Measurements from ENCODE around the gene ANO5. TPM values are rescaled to one million over a fixed set of nuclear protein-coding genes. Genes with fewer than 3 reads are reported as not detected.
A peak's percentile ranks its signal among the peaks of the same experiment; 100 is the strongest.
"Not testable (repeated sequence)": the region's sequence is repeated elsewhere in the genome, so short reads cannot be mapped to it uniquely, and the experiment has no call there.

Gene ANO5
- total and polyA plus RNA-seq, 9 donors = 6.5 to 19.6 (median 9.9) TPM

DNA sequence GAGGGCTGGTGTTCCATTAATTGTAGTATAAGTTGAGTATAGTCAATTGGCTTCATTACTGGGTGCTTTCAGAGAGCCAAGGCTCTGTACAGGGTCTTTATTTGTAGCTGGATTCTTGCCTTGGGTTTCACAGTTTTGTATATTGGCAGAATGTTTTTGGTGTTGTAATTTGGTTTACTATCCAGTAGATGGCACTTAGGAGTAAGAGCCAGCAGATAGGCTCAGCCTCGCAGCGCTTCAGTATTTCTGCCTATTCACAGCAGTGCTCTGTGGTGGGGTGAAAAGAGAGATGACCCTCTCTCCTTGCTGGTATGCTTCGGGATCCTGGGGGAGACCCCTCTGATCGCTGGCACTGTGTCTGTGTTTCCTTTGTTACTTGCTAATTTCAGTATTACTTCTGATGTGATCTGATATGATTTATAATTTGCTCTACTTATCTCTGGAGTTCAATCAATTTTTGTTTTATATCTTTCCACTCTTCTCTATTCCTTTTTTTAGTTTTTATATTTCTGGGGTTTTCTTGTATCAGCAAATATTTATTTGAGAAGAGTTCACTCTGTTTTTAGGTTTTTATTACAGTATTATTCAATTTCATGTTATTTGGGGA, 52.2 kb downstream of the ANO5 start:
- no CpG with 5 or more reads among the region's 4 CpGs for WGBS (ENCODE audit: insufficient coverage)
- Histone ChIP-seq H3K27me3 (ENCODE audit: control insufficient read depth, insufficient read depth, low read length) (no peaks in the 10 kb centered on the region), H3K27ac (ENCODE audit: low read length) (no peak overlapping the region), H3K36me3 (ENCODE audit: control insufficient read depth, insufficient read depth, low read length) (no peaks in the 10 kb centered on the region), H3K4me1 (ENCODE audit: control insufficient read depth, insufficient read depth, low read length) (no peaks in the 10 kb centered on the region), H3K9me3 (replicated peaks; ENCODE audit: control insufficient read depth, low read depth, low read length) (no peaks in the 10 kb centered on the region), H3K4me3 (ENCODE audit: low read length) (no peak overlapping the region)
- peak; percentile 44 for DNase-seq

GRCh38 chr11:22246992-22247391, 54.1 kb downstream of the ANO5 start:
- no peaks in the 10 kb centered on the region for H3K4me1 ChIP-seq (ENCODE audit: control insufficient read depth, insufficient read depth, low read length)
- no peak for DNase-seq
- no CpG with 5 or more reads among the region's 1 CpG for WGBS (ENCODE audit: insufficient coverage)
- H3K27me3 ChIP-seq (ENCODE audit: control insufficient read depth, insufficient read depth, low read length) = no peaks in the 10 kb centered on the region
- H3K9me3 ChIP-seq (replicated peaks; ENCODE audit: control insufficient read depth, low read depth, low read length) = no peaks in the 10 kb centered on the region
- H3K36me3 ChIP-seq (ENCODE audit: control insufficient read depth, insufficient read depth, low read length) = no peaks in the 10 kb centered on the region
- no peak overlapping the region for H3K4me3 ChIP-seq (ENCODE audit: low read length)
- no peak overlapping the region for H3K27ac ChIP-seq (ENCODE audit: low read length)

- H3K36me3 ChIP-seq (ENCODE audit: control insufficient read depth, insufficient read depth, low read length) = no peaks in the 10 kb centered on the region
- H3K27me3 ChIP-seq (ENCODE audit: control insufficient read depth, insufficient read depth, low read length) = no peaks in the 10 kb centered on the region
- H3K27ac ChIP-seq (ENCODE audit: low read length) = no peak overlapping the region
- no peak for DNase-seq
- H3K4me1 ChIP-seq (ENCODE audit: control insufficient read depth, insufficient read depth, low read length) = no peaks in the 10 kb centered on the region
- no peak overlapping the region for H3K4me3 ChIP-seq (ENCODE audit: low read length)
- H3K9me3 ChIP-seq (replicated peaks; ENCODE audit: control insufficient read depth, low read depth, low read length) = no peaks in the 10 kb centered on the region
- no CpG with 5 or more reads among the region's 1 CpG for WGBS (ENCODE audit: insufficient coverage)
These were observed 57.0 kb downstream of the ANO5 start for GRCh38 chr11:22249871-22250270.

GRCh38 chr11:22256876-22257275, 64.0 kb downstream of the ANO5 start:
- WGBS (ENCODE audit: insufficient coverage) = no CpG with 5 or more reads among the region's 1 CpG
- H3K4me1 ChIP-seq (ENCODE audit: control insufficient read depth, insufficient read depth, low read length) = no peaks in the 10 kb centered on the region
- no peaks in the 10 kb centered on the region for H3K36me3 ChIP-seq (ENCODE audit: control insufficient read depth, insufficient read depth, low read length)
- H3K27me3 ChIP-seq (ENCODE audit: control insufficient read depth, insufficient read depth, low read length) = no peaks in the 10 kb centered on the region
- H3K9me3 ChIP-seq (replicated peaks; ENCODE audit: control insufficient read depth, low read depth, low read length) = no peaks in the 10 kb centered on the region
- no peak for DNase-seq
- no peak overlapping the region for H3K27ac ChIP-seq (ENCODE audit: low read length)
- H3K4me3 ChIP-seq (ENCODE audit: low read length) = no peak overlapping the region

- H3K4me3 ChIP-seq (ENCODE audit: low read length) = no peak overlapping the region
- no peak overlapping the region for H3K27ac ChIP-seq (ENCODE audit: low read length)
- DNase-seq = no peak
- WGBS (ENCODE audit: insufficient coverage) = no CpG with 5 or more reads among the region's 2 CpGs
- no peaks in the 10 kb centered on the region for H3K27me3 ChIP-seq (ENCODE audit: control insufficient read depth, insufficient read depth, low read length)
- no peaks in the 10 kb centered on the region for H3K9me3 ChIP-seq (replicated peaks; ENCODE audit: control insufficient read depth, low read depth, low read length)
- no peaks in the 10 kb centered on the region for H3K36me3 ChIP-seq (ENCODE audit: control insufficient read depth, insufficient read depth, low read length)
- no peaks in the 10 kb centered on the region for H3K4me1 ChIP-seq (ENCODE audit: control insufficient read depth, insufficient read depth, low read length)
These were observed 70.7 kb downstream of the ANO5 start for GRCh38 chr11:22263613-22264012.

- not testable (repeated sequence) for DNase-seq; H3K27ac ChIP-seq (ENCODE audit: low read length); H3K27me3 ChIP-seq (ENCODE audit: control insufficient read depth, insufficient read depth, low read length); H3K9me3 ChIP-seq (replicated peaks; ENCODE audit: control insufficient read depth, low read depth, low read length); H3K4me3 ChIP-seq (ENCODE audit: low read length); H3K4me1 ChIP-seq (ENCODE audit: control insufficient read depth, insufficient read depth, low read length); H3K36me3 ChIP-seq (ENCODE audit: control insufficient read depth, insufficient read depth, low read length)
- 81% methylated on average over 1 of the region's 1 CpG for WGBS (ENCODE audit: insufficient coverage)
These were observed 76.2 kb downstream of the ANO5 start for GRCh38 chr11:22268983-22269624.

DNA sequence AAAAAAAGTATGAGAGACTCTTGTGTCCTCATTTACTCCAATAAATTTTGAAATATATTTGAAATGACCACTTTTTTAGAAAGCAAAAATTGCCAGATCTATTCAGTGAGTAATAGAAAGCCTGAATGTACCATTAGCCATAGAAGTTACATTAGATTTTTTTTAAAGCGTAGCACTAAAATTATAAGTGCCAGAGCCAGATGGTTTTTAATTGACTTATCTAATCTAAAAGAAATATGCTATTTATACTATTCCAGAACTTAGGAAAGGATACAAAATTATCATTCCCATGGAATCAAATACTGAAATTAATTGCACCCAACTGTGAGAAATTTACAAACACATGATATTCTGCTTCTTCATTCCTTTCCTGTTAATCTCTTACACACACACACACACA, 80.9 kb downstream of the ANO5 start:
- Histone ChIP-seq H3K27ac (ENCODE audit: low read length) (no peak overlapping the region), H3K9me3 (replicated peaks; ENCODE audit: control insufficient read depth, low read depth, low read length) (no peaks in the 10 kb centered on the region), H3K27me3 (ENCODE audit: control insufficient read depth, insufficient read depth, low read length) (no peaks in the 10 kb centered on the region), H3K4me1 (ENCODE audit: control insufficient read depth, insufficient read depth, low read length) (no peaks in the 10 kb centered on the region), H3K36me3 (ENCODE audit: control insufficient read depth, insufficient read depth, low read length) (no peaks in the 10 kb centered on the region), H3K4me3 (ENCODE audit: low read length) (no peak overlapping the region)
- no peak for DNase-seq
- whole genome bisulfite sequencing (ENCODE audit: insufficient coverage) = no CpG with 5 or more reads among the region's 1 CpG

- Histone ChIP-seq H3K36me3 (ENCODE audit: control insufficient read depth, insufficient read depth, low read length) (no peaks in the 10 kb centered on the region), H3K9me3 (replicated peaks; ENCODE audit: control insufficient read depth, low read depth, low read length) (no peaks in the 10 kb centered on the region), H3K4me1 (ENCODE audit: control insufficient read depth, insufficient read depth, low read length) (no peaks in the 10 kb centered on the region), H3K4me3 (ENCODE audit: low read length) (no peak overlapping the region), H3K27ac (ENCODE audit: low read length) (no peak overlapping the region), H3K27me3 (ENCODE audit: control insufficient read depth, insufficient read depth, low read length) (no peaks in the 10 kb centered on the region)
- no peak for DNase-seq
These were observed 82.7 kb downstream of the ANO5 start for GRCh38 chr11:22275600-22275999.

DNA sequence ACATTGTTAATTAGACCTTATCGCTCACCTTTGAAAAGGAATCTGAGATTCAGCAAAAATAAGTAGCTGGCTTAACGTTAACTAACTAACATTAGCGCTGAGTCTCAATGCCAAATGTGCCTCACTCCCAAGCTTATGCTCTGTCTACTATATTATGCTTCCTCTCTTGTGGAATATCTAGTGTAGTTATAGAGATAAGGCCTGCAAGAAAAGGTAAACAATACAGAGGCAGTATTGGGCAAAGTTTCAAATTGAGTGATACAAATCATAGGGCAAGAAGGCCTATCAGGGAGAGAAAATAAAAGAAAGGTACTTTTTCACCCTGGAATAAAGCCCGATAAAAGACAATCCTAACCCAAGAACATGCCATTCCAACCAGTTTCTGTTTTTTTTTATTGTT, 83.7 kb downstream of the ANO5 start:
- H3K27me3 ChIP-seq (ENCODE audit: control insufficient read depth, insufficient read depth, low read length) = no peaks in the 10 kb centered on the region
- no CpG with 5 or more reads among the region's 4 CpGs for WGBS (ENCODE audit: insufficient coverage)
- no peaks in the 10 kb centered on the region for H3K36me3 ChIP-seq (ENCODE audit: control insufficient read depth, insufficient read depth, low read length)
- H3K4me3 ChIP-seq (ENCODE audit: low read length) = no peak overlapping the region
- H3K9me3 ChIP-seq (replicated peaks; ENCODE audit: control insufficient read depth, low read depth, low read length) = no peaks in the 10 kb centered on the region
- no peak for DNase-seq
- no peaks in the 10 kb centered on the region for H3K4me1 ChIP-seq (ENCODE audit: control insufficient read depth, insufficient read depth, low read length)
- no peak overlapping the region for H3K27ac ChIP-seq (ENCODE audit: low read length)

DNA sequence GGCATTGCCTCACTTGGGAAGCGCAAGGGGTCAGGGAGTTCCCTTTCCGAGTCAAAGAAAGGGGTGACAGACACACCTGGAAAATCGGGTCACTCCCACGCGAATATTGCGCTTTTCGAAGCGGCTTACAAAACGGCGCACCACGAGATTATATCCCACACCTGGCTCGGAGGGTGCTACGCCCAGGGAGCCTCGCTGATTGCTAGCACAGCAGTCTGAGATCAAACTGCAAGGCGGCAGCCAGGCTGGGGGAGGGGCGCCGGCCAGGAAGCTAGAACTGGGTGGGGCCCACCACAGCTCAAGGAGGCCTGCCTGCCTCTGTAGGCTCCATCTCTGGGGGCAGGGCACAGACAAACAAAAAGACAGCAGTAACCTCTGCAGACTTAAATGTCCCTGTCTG, 92.1 kb downstream of the ANO5 start:
- H3K27me3 ChIP-seq (ENCODE audit: control insufficient read depth, insufficient read depth, low read length); H3K9me3 ChIP-seq (replicated peaks; ENCODE audit: control insufficient read depth, low read depth, low read length); H3K4me1 ChIP-seq (ENCODE audit: control insufficient read depth, insufficient read depth, low read length); DNase-seq; H3K36me3 ChIP-seq (ENCODE audit: control insufficient read depth, insufficient read depth, low read length); H3K4me3 ChIP-seq (ENCODE audit: low read length); H3K27ac ChIP-seq (ENCODE audit: low read length): not testable (repeated sequence)
- 89% methylated on average over 12 of the region's 17 CpGs for WGBS (ENCODE audit: insufficient coverage)

DNA sequence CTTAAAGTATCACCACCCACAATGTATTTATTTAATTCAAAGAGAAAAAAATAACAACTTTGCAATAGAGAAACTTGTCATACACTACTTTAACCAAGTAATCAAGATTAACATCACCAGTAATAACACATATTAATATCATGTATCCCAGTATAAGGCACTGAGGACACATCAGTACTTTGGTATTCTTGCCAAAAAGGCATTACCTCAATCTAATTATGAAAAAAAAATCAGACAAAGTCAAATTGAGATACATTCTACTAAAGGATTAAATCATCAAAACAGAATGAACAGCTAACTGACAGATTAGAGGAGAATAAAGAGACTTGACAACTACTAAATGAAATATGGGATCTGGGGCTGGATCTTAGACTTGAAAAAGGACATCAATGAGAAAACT, 109.5 kb downstream of the ANO5 start:
- Histone ChIP-seq H3K4me3 (ENCODE audit: low read length) (no peak overlapping the region), H3K9me3 (replicated peaks; ENCODE audit: control insufficient read depth, low read depth, low read length) (no peaks in the 10 kb centered on the region), H3K27ac (ENCODE audit: low read length) (no peak overlapping the region), H3K36me3 (ENCODE audit: control insufficient read depth, insufficient read depth, low read length) (no peaks in the 10 kb centered on the region), H3K4me1 (ENCODE audit: control insufficient read depth, insufficient read depth, low read length) (no peaks in the 10 kb centered on the region), H3K27me3 (ENCODE audit: control insufficient read depth, insufficient read depth, low read length) (no peaks in the 10 kb centered on the region)
- DNase-seq = no peak

Data from muscle of leg (tissue), 11 donors.